SIG-M5 (cell line): ENCODE measurements around the gene WDR73.

Experiments used
- DNase-seq: peaks from one replicate; lab custom pipeline; 2025; lab: John Stamatoyannopoulos, UW

The WDR73 gene

GRCh38 chr15:84609818-84610525, 44.1 kb downstream of the WDR73 start:
- DNase-seq, result no peak

- no peak for DNase-seq
These were observed 45.3 kb downstream of the WDR73 start for GRCh38 chr15:84608707-84609284.

DNA sequence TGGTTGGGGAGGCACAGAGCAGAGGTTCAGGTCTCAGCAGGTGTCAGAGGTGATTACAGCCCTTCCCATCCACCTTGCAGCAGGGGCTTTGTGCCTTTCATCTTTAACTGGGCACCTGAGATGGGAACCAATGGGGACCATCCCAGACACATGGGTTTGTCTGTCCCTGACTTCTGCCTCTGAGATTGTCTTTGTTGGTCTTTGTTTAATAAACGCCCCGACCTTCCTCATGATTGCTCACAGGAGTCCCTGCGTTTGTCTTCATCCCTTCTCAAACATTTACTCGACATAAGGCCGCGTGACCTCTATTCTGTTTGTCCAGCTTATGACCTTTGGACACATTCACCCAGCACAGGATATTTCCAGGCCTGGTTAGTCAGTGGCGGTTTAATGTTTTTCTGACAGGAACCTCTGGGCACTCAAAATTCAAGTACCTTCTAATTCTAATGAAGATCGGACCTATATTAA, 47.4 kb downstream of the WDR73 start:
- DNase-seq, result no peak

- no peak for DNase-seq
These were observed 48.6 kb downstream of the WDR73 start for GRCh38 chr15:84605554-84605882.

- no peak for DNase-seq
These were observed 49.1 kb downstream of the WDR73 start for GRCh38 chr15:84604826-84605553.

- no peak for DNase-seq
These were observed 50.3 kb downstream of the WDR73 start for GRCh38 chr15:84603630-84604379.

- no peak for DNase-seq
These were observed 52.6 kb downstream of the WDR73 start for GRCh38 chr15:84601555-84601838.

DNA sequence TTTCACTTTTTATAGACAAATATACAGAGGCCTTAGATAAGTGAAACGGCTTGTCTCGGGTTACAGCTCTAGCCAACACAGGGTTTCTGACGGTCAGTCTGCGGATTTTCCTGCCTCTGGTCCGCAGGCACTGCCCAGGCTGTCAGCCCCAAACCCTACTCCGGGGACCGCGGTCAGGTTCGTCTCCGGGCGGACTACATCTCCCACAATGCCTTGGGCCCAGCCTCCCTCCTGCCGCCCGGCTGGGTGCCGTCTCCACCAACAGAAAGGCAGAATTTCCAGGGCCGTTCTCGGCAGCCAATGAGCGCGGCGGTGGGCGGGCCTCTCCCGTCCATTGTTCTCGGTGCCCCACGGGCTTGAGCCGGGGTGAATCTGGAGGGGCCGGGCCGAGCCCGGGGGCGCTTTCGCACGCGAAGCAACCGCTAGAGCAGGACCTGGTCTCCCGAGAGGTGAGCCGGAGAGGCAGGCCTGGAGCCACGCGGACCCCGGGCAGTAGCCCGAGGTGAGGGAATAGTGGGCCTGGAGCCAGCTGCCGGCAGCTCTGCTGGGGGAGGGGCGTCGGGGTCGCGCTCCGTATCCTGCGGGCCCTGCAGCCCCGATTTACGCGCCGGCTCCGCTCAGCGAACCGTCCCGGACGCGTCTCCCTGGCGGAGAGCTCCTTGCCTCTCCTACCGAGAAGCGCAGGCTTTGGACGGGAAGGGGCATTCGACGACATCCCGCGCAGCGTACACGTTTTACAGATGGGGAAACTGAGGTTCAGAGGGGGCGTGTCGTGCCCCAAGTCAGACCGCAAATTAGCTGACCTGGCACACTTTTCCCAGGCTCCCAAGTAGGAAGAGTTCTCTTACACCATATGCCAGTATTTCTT, 53.2 kb downstream of the WDR73 start, which contains the start of gene ZSCAN2:
Gene ZSCAN2 (plus strand): TSS at position 323 of the 868 bp plus-strand sequence. CDS start 2,919 bp downstream, outside the sequence.
- DNase-seq, result peak; percentile 43

GRCh38 chr15:84600331-84600686, 53.8 kb downstream of the WDR73 start:
- peak; percentile 12 for DNase-seq

DNA sequence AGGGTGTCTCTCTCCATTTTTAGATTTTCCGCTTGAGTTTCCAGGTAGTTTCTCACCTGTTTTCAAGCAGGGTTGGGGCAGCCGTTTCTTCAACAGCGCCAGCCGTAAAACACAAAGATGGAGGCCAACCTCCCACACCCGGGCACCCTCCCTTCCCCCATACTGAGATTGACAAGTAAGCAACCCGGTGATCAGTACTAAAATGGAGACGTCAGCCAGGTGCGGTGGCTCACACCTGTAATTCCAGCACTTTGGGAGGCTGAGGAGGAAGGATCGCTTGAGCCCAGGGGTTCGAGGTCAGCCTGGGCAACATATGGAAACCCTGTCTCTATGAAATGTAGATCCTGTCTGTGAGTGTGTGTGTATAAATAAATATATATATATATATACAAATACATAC, 54.2 kb downstream of the WDR73 start:
- DNase-seq, result no peak

- no peak for DNase-seq
These were observed 55.1 kb downstream of the WDR73 start for GRCh38 chr15:84598993-84599392.

DNA sequence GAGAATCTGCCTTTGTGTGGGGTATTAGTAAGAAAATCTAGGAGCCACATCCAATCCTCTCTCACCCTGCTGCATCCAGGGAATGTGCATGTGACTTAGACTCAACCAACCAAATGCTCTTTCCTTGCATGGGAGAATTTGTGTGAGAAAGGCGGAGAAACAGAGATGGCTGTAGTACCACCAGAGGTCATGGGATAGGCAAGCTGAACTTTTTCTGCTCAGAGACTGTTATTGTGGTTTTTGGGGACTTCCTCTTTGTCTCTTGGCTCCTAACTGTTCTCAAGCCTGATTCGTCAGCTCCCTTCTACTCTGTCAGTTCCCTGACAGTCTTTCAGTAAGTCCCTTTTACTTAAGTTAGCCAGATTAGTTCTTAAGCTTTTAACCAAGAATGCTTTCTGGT, 55.8 kb downstream of the WDR73 start:
- peak; percentile 88 for DNase-seq

- no peak for DNase-seq
These were observed 56.8 kb downstream of the WDR73 start for GRCh38 chr15:84597296-84597695.

DNA sequence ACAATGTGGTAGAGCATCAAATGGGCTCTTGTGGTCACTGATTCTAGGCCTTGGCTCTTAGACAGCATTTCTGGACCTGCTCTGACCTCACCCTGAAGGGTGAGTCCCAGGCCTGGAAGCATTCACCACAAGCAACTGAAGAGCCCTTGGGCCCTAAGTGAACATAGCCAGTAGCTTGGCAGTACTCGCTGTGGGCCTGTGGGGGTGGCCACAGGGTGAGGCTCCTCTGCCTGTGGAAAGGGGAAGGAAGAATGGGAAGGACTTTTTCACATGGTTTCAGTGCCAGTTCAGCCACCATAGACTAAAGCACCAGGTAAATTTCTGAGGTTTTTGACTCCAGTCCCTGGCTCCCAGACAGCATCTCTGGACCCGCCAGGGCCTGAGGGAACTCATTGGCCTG, 58.4 kb downstream of the WDR73 start:
- DNase-seq, result no peak

DNA sequence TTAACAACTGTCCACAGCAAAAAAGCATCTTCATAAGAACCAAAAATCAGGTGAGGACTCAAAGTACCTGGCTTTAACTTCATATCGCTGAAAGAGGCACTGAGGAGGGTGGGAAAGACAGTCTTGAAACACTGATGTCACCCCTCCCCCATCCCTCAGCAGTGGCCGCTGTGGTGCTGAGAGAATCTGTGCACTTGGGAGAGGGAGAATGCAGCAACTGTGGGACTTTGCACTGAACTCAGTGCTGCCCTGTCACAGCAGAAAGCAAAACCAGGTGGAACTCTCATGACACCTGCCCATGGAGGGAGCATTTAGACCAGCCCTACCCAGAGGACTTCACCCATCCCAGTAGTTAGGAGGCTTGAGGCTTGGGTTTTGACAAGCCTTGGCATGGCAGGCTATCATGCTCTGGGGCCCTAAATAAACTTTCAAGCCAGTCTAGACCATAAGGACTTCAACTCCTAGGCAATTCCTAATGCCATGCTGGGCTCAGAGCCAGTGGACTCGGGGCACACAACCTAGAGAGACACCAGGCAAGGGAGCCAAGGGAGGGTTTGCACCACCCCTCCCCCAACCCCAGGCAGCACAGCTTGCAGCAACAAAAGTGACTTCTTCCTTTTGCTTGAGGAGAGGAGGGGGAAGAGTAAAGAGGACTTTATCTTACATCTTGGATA, 59.3 kb downstream of the WDR73 start:
- DNase-seq, result no peak

GRCh38 chr15:84591815-84592214, 62.3 kb downstream of the WDR73 start:
- DNase-seq, result no peak

DNA sequence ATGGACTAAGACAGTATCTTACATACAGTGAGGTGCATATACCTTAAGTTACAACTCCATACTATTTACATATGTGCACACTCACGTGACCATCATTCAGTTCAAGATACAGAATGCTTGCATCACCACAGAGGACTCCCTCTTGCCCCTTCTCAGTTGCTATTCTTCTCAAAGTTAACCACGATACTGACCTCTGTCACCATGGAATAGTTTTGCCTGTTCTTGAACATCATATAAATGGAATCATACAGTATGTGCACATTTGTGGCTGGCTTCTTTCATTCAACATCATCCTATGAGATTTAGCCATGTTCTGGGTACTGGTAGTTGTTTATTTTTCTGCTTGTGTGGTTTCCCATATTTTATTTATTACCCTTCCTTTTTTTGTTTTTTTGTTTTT, 63.7 kb downstream of the WDR73 start:
- DNase-seq, result no peak
